ENCODE measurements around the gene CDKN2D. TPM values are rescaled to one million over a fixed set of nuclear protein-coding genes. Genes with fewer than 3 reads are reported as not detected.
A peak's percentile ranks its signal among the peaks of the same experiment; 100 is the strongest.

CDKN2D gene
- total RNA-seq, 1 experiment from 2014 or later = 3.3 TPM

DNA sequence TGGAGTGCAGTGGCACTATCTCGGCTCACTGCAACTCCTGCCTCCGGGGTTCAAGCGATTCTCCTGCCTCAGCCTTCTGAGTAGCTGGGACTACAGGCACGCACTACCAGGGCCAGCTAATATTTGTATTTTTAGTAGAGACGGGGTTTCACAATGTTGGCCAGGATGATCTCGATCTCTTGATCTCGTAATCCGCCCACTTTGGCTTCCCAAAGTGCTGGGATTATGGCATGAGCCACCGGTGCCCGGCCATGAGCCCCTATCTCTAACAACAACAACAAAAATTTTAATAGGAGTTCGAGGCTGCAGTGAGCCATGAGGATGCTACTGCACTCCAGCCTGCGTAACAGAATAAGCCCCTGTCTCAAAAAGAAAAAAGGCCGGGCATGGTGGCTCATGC lies 13.3 kb upstream of the CDKN2D start (continued):
- TF ChIP-seq, protein P1, sequence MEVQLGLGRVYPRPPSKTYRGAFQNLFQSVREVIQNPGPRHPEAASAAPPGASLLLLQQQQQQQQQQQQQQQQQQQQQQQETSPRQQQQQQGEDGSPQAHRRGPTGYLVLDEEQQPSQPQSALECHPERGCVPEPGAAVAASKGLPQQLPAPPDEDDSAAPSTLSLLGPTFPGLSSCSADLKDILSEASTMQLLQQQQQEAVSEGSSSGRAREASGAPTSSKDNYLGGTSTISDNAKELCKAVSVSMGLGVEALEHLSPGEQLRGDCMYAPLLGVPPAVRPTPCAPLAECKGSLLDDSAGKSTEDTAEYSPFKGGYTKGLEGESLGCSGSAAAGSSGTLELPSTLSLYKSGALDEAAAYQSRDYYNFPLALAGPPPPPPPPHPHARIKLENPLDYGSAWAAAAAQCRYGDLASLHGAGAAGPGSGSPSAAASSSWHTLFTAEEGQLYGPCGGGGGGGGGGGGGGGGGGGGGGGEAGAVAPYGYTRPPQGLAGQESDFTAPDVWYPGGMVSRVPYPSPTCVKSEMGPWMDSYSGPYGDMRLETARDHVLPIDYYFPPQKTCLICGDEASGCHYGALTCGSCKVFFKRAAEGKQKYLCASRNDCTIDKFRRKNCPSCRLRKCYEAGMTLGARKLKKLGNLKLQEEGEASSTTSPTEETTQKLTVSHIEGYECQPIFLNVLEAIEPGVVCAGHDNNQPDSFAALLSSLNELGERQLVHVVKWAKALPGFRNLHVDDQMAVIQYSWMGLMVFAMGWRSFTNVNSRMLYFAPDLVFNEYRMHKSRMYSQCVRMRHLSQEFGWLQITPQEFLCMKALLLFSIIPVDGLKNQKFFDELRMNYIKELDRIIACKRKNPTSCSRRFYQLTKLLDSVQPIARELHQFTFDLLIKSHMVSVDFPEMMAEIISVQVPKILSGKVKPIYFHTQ (CRISPR knock-in tag; IDR thresholded peaks at IDR 0.05) = no peak
- TF ChIP-seq, protein P2, sequence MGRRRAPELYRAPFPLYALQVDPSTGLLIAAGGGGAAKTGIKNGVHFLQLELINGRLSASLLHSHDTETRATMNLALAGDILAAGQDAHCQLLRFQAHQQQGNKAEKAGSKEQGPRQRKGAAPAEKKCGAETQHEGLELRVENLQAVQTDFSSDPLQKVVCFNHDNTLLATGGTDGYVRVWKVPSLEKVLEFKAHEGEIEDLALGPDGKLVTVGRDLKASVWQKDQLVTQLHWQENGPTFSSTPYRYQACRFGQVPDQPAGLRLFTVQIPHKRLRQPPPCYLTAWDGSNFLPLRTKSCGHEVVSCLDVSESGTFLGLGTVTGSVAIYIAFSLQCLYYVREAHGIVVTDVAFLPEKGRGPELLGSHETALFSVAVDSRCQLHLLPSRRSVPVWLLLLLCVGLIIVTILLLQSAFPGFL (CRISPR knock-in tag; IDR thresholded peaks at IDR 0.05; ENCODE audit: borderline replicate concordance) = no peak
- TF ChIP-seq ZNF263 (CRISPR knock-in tag; IDR thresholded peaks at IDR 0.05; ENCODE audit: low read depth) = no peak
- TF ChIP-seq, protein P3, sequence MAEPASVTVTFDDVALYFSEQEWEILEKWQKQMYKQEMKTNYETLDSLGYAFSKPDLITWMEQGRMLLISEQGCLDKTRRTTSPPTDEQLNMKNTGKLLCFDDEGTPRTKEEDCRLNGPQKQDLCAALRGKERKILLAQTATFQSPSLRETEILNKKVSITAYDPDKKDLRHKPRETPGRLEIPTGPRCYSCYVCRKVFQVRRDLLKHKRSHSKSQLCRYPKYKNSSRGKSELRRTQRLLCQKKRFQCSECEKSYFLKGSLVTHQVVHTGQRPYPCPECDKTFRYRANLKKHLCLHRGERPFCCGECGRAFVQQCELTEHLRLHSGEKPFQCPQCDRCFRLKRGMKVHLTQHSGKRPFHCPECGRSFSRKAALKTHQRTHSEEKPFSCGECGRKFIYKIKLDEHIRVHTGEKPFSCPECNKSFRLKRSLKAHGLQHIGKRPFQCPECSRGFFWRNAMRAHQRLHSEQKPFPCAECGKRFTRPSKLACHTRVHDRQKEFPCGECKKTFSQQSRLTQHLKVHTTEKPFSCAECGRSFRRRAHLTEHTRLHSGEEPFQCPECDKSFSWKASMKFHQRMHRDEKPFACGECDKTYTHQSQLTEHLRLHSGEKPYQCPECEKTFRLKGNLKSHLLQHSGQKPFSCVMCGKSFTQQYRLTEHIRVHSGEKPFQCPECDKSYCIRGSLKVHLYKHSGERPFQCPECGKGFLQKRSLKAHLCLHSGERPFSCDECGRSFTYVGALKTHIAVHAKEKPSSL (CRISPR knock-in tag; conservative IDR thresholded peaks at IDR 0.05) = no peak
- TF ChIP-seq ESRRA (CRISPR knock-in tag; IDR thresholded peaks at IDR 0.05; ENCODE audit: borderline replicate concordance) = no peak
- TF ChIP-seq GRHL2 (CRISPR knock-in tag; IDR thresholded peaks at IDR 0.05; ENCODE audit: insufficient replicate concordance, severe bottlenecking) = no peak

DNA sequence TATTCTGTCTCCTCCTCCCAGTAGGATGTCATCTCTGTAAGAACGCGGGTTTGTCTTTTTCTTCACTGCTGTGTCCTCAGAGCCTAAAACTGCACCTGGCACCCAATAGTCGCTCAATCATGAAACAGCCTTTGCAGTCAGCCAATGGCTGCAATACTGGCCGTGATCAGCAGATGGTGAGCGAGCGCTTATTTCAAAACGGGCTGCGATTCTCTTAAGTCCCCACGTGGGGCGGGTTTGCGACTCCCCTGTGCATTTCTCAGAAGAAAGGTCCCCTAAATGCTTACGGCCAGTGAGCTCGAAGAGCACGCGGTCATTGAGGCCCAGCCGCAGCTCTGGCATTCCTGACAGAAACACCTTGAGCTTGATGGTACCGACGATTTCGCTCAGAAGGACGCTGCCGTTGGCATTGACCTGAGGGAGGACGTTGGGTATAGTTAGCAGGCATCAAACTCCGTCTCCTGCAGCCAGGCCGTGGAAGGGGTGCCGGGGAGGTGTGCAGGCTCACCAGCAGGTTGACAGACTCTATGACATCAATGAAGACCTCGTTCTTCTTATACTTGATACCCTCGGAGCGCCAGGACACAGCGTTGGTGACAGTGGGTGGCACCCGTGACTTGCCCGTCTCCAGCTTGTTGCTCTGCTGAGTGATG lies 12.3 kb upstream of the CDKN2D start:
- Mint-ChIP-seq H3K36me3 (peaks cover 51% of the 10 kb centered on the region), H3K4me1 (peaks cover 5% of the 10 kb centered on the region), H3K27me3 (ENCODE audit: low read depth) (no peaks in the 10 kb centered on the region), H3K9me3 (no peaks in the 10 kb centered on the region), H3K27ac (peak overlapping the region; percentile 84), H3K4me3 (no peak overlapping the region)
- ATAC-seq (peak; percentile 91), DNase-seq (ENCODE audit: low spot score) (peak; percentile 94)
- CTCF ChIA-PET = interaction anchor here (0.6 to 4.5 kb wide), 57 partner anchors 9 to 255 kb away, joined by 3 to 276 read pairs (median 5); partner anchors contain the start of genes DNM2, KRI1, QTRT1 and SLC44A2
- POLR2A ChIA-PET = interaction anchor here (0.9 to 1.1 kb wide), 2 partner anchors 21 to 64 kb away, joined by 3 to 7 read pairs; no protein-coding TSS in a partner anchor
- TF ChIP-seq CREM (CRISPR knock-in tag; IDR thresholded peaks at IDR 0.05) (no peak), ZNF232 (CRISPR knock-in tag; IDR thresholded peaks at IDR 0.05) (no peak), TEAD4 (CRISPR knock-in tag; IDR thresholded peaks at IDR 0.05) (no peak), GABPB1 (CRISPR knock-in tag; IDR thresholded peaks at IDR 0.05) (0 out of 2 replicates have a peak, but pooled peaks have one; percentile 9)
- TF ChIP-seq, protein P4, sequence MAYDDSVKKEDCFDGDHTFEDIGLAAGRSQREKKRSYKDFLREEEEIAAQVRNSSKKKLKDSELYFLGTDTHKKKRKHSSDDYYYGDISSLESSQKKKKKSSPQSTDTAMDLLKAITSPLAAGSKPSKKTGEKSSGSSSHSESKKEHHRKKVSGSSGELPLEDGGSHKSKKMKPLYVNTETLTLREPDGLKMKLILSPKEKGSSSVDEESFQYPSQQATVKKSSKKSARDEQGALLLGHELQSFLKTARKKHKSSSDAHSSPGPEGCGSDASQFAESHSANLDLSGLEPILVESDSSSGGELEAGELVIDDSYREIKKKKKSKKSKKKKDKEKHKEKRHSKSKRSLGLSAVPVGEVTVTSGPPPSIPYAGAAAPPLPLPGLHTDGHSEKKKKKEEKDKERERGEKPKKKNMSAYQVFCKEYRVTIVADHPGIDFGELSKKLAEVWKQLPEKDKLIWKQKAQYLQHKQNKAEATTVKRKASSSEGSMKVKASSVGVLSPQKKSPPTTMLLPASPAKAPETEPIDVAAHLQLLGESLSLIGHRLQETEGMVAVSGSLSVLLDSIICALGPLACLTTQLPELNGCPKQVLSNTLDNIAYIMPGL (CRISPR knock-in tag; IDR thresholded peaks at IDR 0.05) = peak; percentile 79
- TF ChIP-seq, protein P5, sequence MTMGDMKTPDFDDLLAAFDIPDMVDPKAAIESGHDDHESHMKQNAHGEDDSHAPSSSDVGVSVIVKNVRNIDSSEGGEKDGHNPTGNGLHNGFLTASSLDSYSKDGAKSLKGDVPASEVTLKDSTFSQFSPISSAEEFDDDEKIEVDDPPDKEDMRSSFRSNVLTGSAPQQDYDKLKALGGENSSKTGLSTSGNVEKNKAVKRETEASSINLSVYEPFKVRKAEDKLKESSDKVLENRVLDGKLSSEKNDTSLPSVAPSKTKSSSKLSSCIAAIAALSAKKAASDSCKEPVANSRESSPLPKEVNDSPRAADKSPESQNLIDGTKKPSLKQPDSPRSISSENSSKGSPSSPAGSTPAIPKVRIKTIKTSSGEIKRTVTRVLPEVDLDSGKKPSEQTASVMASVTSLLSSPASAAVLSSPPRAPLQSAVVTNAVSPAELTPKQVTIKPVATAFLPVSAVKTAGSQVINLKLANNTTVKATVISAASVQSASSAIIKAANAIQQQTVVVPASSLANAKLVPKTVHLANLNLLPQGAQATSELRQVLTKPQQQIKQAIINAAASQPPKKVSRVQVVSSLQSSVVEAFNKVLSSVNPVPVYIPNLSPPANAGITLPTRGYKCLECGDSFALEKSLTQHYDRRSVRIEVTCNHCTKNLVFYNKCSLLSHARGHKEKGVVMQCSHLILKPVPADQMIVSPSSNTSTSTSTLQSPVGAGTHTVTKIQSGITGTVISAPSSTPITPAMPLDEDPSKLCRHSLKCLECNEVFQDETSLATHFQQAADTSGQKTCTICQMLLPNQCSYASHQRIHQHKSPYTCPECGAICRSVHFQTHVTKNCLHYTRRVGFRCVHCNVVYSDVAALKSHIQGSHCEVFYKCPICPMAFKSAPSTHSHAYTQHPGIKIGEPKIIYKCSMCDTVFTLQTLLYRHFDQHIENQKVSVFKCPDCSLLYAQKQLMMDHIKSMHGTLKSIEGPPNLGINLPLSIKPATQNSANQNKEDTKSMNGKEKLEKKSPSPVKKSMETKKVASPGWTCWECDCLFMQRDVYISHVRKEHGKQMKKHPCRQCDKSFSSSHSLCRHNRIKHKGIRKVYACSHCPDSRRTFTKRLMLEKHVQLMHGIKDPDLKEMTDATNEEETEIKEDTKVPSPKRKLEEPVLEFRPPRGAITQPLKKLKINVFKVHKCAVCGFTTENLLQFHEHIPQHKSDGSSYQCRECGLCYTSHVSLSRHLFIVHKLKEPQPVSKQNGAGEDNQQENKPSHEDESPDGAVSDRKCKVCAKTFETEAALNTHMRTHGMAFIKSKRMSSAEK (CRISPR knock-in tag; IDR thresholded peaks at IDR 0.05; ENCODE audit: borderline replicate concordance) = no peak
- TF ChIP-seq, protein P6, sequence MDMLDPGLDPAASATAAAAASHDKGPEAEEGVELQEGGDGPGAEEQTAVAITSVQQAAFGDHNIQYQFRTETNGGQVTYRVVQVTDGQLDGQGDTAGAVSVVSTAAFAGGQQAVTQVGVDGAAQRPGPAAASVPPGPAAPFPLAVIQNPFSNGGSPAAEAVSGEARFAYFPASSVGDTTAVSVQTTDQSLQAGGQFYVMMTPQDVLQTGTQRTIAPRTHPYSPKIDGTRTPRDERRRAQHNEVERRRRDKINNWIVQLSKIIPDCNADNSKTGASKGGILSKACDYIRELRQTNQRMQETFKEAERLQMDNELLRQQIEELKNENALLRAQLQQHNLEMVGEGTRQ (CRISPR knock-in tag; IDR thresholded peaks at IDR 0.05) = peak; percentile 66
- TF ChIP-seq, protein P3 (CRISPR knock-in tag; conservative IDR thresholded peaks at IDR 0.05) = no peak
- TF ChIP-seq, protein P7, sequence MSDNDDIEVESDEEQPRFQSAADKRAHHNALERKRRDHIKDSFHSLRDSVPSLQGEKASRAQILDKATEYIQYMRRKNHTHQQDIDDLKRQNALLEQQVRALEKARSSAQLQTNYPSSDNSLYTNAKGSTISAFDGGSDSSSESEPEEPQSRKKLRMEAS (CRISPR knock-in tag; IDR thresholded peaks at IDR 0.05) = peak; percentile 91
- TF ChIP-seq, protein P8, sequence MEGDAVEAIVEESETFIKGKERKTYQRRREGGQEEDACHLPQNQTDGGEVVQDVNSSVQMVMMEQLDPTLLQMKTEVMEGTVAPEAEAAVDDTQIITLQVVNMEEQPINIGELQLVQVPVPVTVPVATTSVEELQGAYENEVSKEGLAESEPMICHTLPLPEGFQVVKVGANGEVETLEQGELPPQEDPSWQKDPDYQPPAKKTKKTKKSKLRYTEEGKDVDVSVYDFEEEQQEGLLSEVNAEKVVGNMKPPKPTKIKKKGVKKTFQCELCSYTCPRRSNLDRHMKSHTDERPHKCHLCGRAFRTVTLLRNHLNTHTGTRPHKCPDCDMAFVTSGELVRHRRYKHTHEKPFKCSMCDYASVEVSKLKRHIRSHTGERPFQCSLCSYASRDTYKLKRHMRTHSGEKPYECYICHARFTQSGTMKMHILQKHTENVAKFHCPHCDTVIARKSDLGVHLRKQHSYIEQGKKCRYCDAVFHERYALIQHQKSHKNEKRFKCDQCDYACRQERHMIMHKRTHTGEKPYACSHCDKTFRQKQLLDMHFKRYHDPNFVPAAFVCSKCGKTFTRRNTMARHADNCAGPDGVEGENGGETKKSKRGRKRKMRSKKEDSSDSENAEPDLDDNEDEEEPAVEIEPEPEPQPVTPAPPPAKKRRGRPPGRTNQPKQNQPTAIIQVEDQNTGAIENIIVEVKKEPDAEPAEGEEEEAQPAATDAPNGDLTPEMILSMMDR (IDR thresholded peaks at IDR 0.05) = peak; percentile 96

Measured in WTC11 (cell line).